Measurements from ENCODE around the gene NAP1L1.
"Not testable (repeated sequence)": the region's sequence is repeated elsewhere in the genome, so short reads cannot be mapped to it uniquely, and the experiment has no call there.

Gene NAP1L1

GRCh38 chr12:75990189-75990912 is 94.1 kb downstream of the NAP1L1 start:
- DNase-seq (ENCODE audit: low read depth in 2 of 2) = no peak

GRCh38 chr12:75987709-75988108 is 96.8 kb downstream of the NAP1L1 start:
- not testable (repeated sequence) for DNase-seq (ENCODE audit: low read depth in 2 of 2)

Data from fibroblast of skin of left biceps (primary cell).